HK-2 (cell line): ENCODE results near the gene TMEM143.

Source experiments
- DNase-seq: peaks from one replicate; pipeline ENCODE4 v3.0.0-alpha.2; 2018; ENCODE audit not compliant: unreplicated experiment

Gene TMEM143

GRCh38 chr19:48359123-48359522 is 4.6 kb downstream of the TMEM143 start:
- no peak for DNase-seq

DNA sequence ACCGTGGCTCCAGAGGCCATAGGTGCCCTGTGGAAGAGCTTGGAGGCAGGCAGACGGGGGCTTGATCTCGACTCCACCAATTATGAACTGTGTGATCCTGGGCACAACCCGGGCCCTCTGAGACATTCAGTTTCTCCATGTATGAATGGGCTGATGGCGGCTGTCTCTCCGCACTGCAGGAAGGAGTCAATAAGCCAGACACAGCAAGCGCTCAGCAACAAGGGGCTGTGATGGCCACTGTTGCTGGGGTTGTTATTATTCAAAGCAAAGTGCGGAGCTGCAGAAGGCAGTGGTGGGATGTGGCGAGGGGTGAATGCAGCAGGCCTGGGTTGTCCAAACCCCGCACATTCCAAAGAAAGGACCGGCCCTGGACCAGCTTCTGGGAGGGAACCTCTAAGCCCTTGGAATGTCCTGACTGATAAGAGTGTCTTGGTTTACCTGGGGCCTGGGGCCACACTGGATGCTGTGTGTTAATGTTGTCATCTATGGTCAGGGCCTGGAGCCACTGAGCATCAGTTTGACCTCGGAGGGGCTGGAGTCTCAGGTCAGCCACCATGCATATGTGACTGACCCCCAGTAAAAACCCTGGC is 8.3 kb downstream of the TMEM143 start:
- DNase-seq: no peak

GRCh38 chr19:48354332-48354992 is 9.3 kb downstream of the TMEM143 start:
- no peak for DNase-seq

GRCh38 chr19:48353677-48354076 is 10.1 kb downstream of the TMEM143 start:
- DNase-seq: no peak

- DNase-seq: peak; percentile 68
These were observed 12.4 kb downstream of the TMEM143 start for GRCh38 chr19:48351341-48351752.

GRCh38 chr19:48350856-48351255 is 12.9 kb downstream of the TMEM143 start:
- no peak for DNase-seq

- no peak for DNase-seq
These were observed 15.0 kb downstream of the TMEM143 start for GRCh38 chr19:48348737-48349136.

DNA sequence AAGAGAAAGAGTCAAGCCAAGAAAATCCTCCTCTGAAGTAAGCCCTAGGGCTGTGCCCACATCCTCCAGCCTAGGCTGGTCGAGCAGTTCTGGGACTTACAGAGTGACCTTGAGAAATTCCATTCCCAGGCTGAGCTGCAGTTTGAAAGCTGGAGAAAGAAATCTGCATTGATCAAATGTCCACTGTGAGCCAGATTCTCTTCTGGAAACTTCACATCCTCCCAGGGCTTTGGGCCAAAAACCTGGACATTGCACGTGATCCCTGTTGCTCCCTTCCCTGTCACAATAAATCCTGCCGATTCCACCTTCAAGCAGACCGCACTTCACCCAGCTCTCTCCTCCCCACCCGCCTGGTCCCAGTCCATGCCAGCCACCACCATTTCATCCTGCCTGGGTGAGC is 15.7 kb downstream of the TMEM143 start:
- no peak for DNase-seq

DNA sequence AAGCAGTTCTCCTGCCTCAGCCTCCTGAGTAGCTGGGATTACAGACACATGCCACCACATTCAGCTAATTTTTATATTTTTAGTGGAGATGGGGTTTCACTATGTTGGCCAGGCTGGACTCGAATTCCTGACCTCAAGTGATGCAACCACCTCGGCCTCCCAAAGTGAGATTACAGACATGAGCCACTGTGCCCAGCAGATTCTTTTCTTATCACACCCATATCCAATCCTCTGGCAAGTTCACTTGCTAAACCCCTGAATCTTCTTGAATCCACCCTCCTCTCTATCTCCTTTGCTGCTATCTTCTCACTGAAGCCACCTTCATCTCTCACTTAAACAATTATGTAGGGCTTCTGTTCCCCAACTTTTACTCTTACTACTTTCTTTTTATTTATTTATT is 17.5 kb downstream of the TMEM143 start:
- DNase-seq: no peak

- DNase-seq: no peak
These were observed 18.8 kb downstream of the TMEM143 start for GRCh38 chr19:48344892-48345291.

GRCh38 chr19:48342841-48343540 is 20.7 kb downstream of the TMEM143 start:
- no peak for DNase-seq

- DNase-seq: no peak
These were observed 21.4 kb downstream of the TMEM143 start for GRCh38 chr19:48342414-48342738.

GRCh38 chr19:48341515-48342413 is 22.0 kb downstream of the TMEM143 start:
- no peak for DNase-seq

DNA sequence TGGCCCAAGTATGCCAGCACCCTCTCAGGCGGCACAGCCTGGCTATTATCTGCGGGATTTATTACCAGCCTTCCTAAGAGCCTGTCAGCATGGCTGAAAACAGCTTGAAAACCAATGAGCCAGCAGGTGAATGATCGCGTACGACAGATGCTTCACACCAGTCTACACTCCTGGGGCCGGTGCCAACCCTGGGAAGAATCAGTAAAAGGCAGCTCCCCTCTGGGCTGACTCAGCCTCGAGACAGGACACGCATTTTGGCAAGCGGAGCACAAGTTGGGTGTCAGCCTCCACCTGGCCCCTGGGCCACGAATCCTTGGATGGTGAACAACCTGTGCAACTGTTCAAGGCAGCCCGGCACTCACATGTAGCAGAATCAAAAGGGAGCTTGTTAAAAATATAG is 22.7 kb downstream of the TMEM143 start:
- no peak for DNase-seq

GRCh38 chr19:48338802-48339503 is 24.8 kb downstream of the TMEM143 start:
- no peak for DNase-seq

GRCh38 chr19:48338253-48338755 is 25.4 kb downstream of the TMEM143 start:
- no peak for DNase-seq

- peak; percentile 92 for DNase-seq
These were observed 30.0 kb downstream of the TMEM143 start for GRCh38 chr19:48333467-48334384.

DNA sequence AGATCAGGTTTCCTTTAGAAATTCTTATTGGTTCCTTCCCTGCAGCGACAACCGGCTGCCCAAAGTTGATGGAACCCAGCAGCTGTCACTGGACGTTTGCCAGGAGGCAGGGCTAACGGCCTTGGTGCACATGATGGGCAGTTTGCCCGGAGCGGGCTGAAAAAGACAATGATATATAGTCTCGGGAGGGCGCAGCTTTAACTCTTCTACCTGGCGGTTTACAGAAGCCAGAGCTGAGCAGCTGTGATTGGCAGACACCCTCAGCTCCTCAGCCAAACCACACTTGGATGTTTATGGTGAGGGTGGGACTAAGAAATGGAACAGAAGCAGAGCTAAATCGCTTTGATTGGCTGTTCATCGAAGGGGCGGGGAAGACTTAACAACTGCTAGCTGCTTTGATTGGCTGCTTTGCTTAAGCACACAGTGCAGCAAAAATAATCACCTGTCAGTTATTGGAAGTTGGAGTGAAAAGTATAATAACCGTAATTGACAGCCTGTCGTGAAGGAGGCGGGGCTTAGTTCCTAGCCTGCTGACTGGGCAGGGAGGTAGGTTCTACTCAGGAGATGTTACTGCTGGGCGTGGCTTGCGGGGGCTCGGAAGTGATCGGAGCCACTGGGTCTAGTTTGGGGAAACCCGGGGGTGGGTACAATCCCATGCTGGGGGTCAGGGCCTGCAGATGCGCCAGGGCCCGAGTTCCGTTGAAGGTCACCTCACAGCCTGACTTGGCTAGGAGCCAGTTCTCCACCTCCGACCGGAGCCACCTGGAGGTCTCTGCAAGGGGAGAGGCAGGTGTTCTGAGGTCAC is 30.9 kb downstream of the TMEM143 start:
- DNase-seq: peak; percentile 93

DNA sequence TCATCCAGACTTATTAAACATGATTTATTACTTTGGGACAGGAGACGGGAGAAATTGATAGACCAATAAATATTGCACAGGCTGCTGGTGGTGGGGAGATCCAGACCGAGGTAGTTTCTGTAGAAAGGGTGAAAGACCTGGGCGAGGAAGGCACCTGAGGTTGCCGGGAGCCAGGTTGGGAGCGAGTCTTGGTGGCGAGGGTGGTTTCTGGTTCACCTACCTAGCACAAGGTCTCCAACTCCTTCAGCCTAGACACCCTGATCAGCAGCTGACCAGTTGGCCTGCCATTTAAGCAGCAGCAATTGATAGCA is 31.4 kb downstream of the TMEM143 start:
- DNase-seq: no peak
